ENCODE data around the gene MED4. TPM values are rescaled to one million over a fixed set of nuclear protein-coding genes. Genes with fewer than 3 reads are reported as not detected.

Gene MED4
- total and polyA plus RNA-seq, 2 donors (not counting 1 experiment from before 2014, with no cell fraction given): 15.4 to 50.1 TPM

DNA sequence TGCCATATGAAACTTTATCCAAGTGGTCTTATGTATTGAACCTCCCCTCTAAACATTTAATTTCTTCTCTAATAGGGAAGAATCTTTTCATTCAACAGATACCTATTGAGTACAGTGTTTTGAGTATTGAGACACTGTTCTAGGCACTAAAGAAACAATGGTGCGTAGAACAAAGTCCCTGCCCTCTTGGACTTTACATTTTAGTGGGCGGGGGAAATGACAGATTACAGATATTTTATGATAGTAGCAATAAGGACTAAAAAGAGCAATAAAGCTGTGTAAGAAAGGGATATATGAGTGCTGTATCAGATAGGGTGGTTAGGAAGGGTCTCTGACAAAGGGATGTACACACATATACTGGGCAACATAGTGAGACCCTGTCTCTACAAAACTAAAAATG is 52.0 kb downstream of the MED4 start:
- Histone ChIP-seq H3K27ac (ENCODE audit: low read length in 2 of 2) (no peak overlapping the region), H3K9me3 (ENCODE audit: control extremely low read depth in 1 of 3, control insufficient read depth in 2 of 3, insufficient read depth in 1 of 3, low read length in 2 of 3) (no peaks in the 10 kb centered on the region), H4K20me1 (ENCODE audit: control insufficient read depth, insufficient read depth, low read length, poor library complexity, severe bottlenecking) (no peaks in the 10 kb centered on the region), H3K79me2 (ENCODE audit: control insufficient read depth, insufficient read depth, low read length) (no peaks in the 10 kb centered on the region), H3K4me1 (ENCODE audit: control insufficient read depth in 2 of 2, insufficient read depth in 2 of 2, low read length in 2 of 2) (peaks cover 7 to 9% of the 10 kb centered on the region in 2 donors), H3K9ac (ENCODE audit: low read length) (no peak overlapping the region), H2AFZ (ENCODE audit: insufficient read depth, low read depth, low read length, poor library complexity, severe bottlenecking) (no peak overlapping the region), H3K4me2 (replicated peaks; ENCODE audit: low read depth, low read length, poor library complexity, severe bottlenecking) (no peak overlapping the region), H3K36me3 (replicated peaks in 1 of 2; ENCODE audit: control extremely low read depth in 1 of 2, control insufficient read depth in 1 of 2, extremely low read depth in 1 of 2, insufficient read depth in 2 of 2, low read length in 1 of 2) (peaks cover 0 to 6% of the 10 kb centered on the region in 2 experiments), H3K27me3 (replicated peaks in 1 of 4; ENCODE audit: control extremely low read depth in 1 of 4, control insufficient read depth in 3 of 4, insufficient read depth in 4 of 4, low read length in 3 of 4) (no peaks in the 10 kb centered on the region), H3K4me3 (ENCODE audit: control extremely low read depth in 1 of 5, extremely low read depth in 1 of 5, insufficient read depth in 1 of 5, low read depth in 2 of 5, low read length in 4 of 5) (no peak overlapping the region)
- ChIA-PET POLR2A (no interaction called here), CTCF (no interaction called here)
- Mint-ChIP-seq H3K27me3 (no peaks in the 10 kb centered on the region), H3K4me1 (peaks cover 11% of the 10 kb centered on the region), H3K27ac (no peak overlapping the region), H3K4me3 (no peak overlapping the region), H3K9me3 (ENCODE audit: insufficient read depth) (no peaks in the 10 kb centered on the region)
- DNase-seq (no peak), ATAC-seq (ENCODE audit: low read depth) (no peak)
- intact Hi-C loops (cut with micrococcal nuclease): no loop called here
- WGBS (ENCODE audit: insufficient coverage): no CpG with 5 or more reads among the region's 2 CpGs
- TF ChIP-seq EZH2 (IDR thresholded peaks at IDR 0.05; ENCODE audit: borderline replicate concordance, insufficient read depth, low read depth, low read length, poor library complexity, severe bottlenecking): no peak
- TF ChIP-seq, protein P1, sequence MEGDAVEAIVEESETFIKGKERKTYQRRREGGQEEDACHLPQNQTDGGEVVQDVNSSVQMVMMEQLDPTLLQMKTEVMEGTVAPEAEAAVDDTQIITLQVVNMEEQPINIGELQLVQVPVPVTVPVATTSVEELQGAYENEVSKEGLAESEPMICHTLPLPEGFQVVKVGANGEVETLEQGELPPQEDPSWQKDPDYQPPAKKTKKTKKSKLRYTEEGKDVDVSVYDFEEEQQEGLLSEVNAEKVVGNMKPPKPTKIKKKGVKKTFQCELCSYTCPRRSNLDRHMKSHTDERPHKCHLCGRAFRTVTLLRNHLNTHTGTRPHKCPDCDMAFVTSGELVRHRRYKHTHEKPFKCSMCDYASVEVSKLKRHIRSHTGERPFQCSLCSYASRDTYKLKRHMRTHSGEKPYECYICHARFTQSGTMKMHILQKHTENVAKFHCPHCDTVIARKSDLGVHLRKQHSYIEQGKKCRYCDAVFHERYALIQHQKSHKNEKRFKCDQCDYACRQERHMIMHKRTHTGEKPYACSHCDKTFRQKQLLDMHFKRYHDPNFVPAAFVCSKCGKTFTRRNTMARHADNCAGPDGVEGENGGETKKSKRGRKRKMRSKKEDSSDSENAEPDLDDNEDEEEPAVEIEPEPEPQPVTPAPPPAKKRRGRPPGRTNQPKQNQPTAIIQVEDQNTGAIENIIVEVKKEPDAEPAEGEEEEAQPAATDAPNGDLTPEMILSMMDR (IDR thresholded peaks at IDR 0.05): no peak

DNA sequence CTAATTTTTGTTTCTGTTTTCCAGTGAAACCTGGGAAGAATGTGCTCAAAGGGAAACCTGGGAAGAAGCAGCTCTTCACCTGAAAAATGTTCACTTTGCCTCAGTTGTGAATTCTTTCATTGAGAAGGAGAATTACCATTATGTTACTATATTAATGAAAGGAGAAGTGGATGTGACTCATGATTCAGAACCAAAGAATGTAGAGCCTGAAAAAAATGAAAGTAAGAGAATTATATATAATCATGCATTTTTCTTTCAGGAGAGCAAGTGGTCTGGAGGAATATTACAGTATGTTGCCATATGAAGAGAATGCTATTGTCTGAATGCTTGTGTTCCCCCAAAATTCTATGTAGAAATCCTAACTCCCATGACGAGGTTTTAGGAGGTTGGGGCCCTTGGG is 54.0 kb downstream of the MED4 start:
- Histone ChIP-seq H3K36me3 (replicated peaks in 1 of 2; ENCODE audit: control extremely low read depth in 1 of 2, control insufficient read depth in 1 of 2, extremely low read depth in 1 of 2, insufficient read depth in 2 of 2, low read length in 1 of 2) (peaks cover 0 to 6% of the 10 kb centered on the region in 2 experiments), H3K9ac (ENCODE audit: low read length) (no peak overlapping the region)
- ATAC-seq (ENCODE audit: low read depth): no peak

More for the DNA sequence above, 54.0 kb downstream of the MED4 start:
- no CpG with 5 or more reads among the region's 1 CpG for WGBS (ENCODE audit: insufficient coverage)
- ChIA-PET POLR2A (interaction anchor here (1.0 kb wide), 1 partner anchor 38 kb away, joined by 3 read pairs; no protein-coding TSS in a partner anchor), CTCF (no interaction called here)
- Mint-ChIP-seq H3K9me3 (ENCODE audit: insufficient read depth) (no peaks in the 10 kb centered on the region), H3K27me3 (no peaks in the 10 kb centered on the region), H3K4me3 (no peak overlapping the region), H3K27ac (no peak overlapping the region), H3K4me1 (peaks cover 22% of the 10 kb centered on the region)
- no peak for DNase-seq
- H3K27me3 ChIP-seq (replicated peaks in 1 of 4; ENCODE audit: control extremely low read depth in 1 of 4, control insufficient read depth in 3 of 4, insufficient read depth in 4 of 4, low read length in 3 of 4): no peaks in the 10 kb centered on the region
- H3K4me3 ChIP-seq (ENCODE audit: control extremely low read depth in 1 of 5, extremely low read depth in 1 of 5, insufficient read depth in 1 of 5, low read depth in 2 of 5, low read length in 4 of 5): no peak overlapping the region
- no peak overlapping the region for H3K4me2 ChIP-seq (replicated peaks; ENCODE audit: low read depth, low read length, poor library complexity, severe bottlenecking)
- H3K4me1 ChIP-seq (ENCODE audit: control insufficient read depth in 2 of 2, insufficient read depth in 2 of 2, low read length in 2 of 2): peaks cover 13 to 18% of the 10 kb centered on the region in 2 donors
- no peak overlapping the region for H2AFZ ChIP-seq (ENCODE audit: insufficient read depth, low read depth, low read length, poor library complexity, severe bottlenecking)
- H3K79me2 ChIP-seq (ENCODE audit: control insufficient read depth, insufficient read depth, low read length): no peaks in the 10 kb centered on the region
- no peaks in the 10 kb centered on the region for H4K20me1 ChIP-seq (ENCODE audit: control insufficient read depth, insufficient read depth, low read length, poor library complexity, severe bottlenecking)
- H3K9me3 ChIP-seq (ENCODE audit: control extremely low read depth in 1 of 3, control insufficient read depth in 2 of 3, insufficient read depth in 1 of 3, low read length in 2 of 3): no peaks in the 10 kb centered on the region
- TF ChIP-seq EZH2 (IDR thresholded peaks at IDR 0.05; ENCODE audit: borderline replicate concordance, insufficient read depth, low read depth, low read length, poor library complexity, severe bottlenecking): no peak
- TF ChIP-seq, protein P1 (IDR thresholded peaks at IDR 0.05): no peak
- no peak overlapping the region for H3K27ac ChIP-seq (ENCODE audit: low read length in 2 of 2)
- intact Hi-C loops (cut with micrococcal nuclease): no loop called here
